Activated naive CD4-positive, alpha-beta T cell treated with anti-CD3 and anti-CD28 coated beads, Interleukin-2, amount 50 U/mL, for 16 hours (primary cell): ENCODE measurements around the gene TPP1.

ENCODE experiments used
- DNase-seq: peaks from one replicate; pipeline ENCODE4 v3.0.0-alpha.2; 2020

Gene TPP1

DNA sequence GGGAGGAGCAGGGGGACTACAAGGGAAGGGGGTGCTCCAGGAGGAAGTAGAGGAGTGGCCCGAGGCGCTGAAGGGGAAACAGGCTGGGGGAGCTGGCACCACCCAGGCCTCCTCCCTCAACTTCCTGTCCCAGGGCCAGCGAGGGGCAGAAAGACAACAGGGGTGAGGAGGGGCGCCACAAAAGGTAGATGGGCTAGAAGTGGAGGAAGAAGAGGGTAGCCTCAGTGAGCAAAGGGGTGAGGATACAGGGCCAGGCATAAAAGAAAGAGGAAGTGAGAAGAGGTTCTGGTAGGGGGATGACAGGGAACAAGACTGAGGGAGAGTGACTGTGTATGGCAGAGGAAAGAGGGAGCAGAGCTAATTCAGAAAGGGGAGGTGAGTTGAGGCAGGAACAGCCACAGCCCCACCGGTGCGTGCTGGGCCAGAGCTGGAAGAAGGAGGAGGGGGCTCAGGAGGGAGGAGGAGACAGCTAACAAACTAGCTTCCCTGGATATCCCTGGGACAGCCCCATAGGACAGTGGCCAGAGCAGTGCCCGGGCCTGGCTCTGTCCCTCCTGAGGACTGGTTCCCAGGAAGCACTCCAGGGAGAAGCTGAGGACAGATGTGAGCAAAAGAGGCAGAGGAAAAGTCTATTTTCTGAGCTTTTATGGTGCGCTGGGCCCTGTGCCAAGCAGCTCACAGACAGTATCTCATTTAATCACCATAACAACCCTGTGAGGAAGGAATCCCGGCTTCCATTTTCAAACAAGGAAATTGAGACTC lies 27.9 kb upstream of the TPP1 start:
- DNase-seq = no peak

DNA sequence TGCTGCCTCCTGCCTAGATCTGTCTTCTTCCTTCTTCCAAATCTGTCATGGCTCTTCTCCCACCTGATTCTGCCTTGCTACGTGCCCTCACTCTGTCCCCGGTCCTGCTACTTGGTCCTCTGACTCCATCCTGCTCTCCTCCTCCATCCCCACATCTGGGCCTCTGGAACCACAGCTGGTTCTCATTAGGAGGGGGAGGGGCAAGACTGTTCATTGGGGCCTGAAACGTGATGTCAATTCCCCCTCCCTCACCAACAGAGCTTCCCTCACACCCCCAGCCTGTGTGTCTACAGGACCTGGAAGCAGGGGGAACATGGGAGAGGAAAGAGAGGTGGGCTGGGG lies 27.3 kb upstream of the TPP1 start:
- no peak for DNase-seq

DNA sequence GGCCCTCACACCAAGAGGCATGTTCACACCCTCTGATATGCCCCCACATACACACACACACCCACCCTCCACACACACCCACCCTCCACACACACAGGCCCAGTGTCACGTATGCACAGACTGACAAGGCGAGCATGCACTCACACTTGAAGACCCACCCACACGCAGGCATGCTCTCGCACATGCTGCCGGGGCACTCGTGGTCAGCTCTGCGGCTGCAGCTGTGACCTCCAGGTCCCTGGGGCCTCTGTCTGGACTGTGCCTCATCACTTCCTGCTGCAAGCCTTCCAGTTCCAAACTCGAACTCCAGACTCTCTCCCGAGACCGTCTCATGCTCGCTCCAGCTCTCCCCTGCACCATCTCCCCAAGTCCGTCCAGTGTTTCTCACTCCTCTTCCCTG lies 26.8 kb upstream of the TPP1 start:
- DNase-seq = no peak

DNA sequence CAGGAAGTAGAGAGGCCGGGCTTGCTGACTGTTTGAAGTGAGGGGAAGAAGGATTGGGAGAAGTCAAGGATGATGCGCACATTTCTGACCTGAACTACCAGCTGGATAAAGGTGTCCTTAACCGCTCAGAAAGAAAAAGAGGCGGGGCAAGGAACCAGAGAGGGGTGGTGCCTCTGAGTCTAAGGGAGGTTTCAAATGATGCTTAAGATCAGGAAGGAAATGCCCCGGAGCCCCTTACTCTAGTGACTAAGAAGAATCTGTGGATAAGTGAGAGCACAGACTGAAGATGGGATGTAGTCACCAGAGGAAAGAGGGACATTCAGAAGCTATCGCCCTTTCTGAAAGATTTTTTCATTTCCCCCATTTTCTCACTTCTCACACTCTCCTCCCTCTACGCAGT lies 23.7 kb upstream of the TPP1 start:
- DNase-seq = no peak

DNA sequence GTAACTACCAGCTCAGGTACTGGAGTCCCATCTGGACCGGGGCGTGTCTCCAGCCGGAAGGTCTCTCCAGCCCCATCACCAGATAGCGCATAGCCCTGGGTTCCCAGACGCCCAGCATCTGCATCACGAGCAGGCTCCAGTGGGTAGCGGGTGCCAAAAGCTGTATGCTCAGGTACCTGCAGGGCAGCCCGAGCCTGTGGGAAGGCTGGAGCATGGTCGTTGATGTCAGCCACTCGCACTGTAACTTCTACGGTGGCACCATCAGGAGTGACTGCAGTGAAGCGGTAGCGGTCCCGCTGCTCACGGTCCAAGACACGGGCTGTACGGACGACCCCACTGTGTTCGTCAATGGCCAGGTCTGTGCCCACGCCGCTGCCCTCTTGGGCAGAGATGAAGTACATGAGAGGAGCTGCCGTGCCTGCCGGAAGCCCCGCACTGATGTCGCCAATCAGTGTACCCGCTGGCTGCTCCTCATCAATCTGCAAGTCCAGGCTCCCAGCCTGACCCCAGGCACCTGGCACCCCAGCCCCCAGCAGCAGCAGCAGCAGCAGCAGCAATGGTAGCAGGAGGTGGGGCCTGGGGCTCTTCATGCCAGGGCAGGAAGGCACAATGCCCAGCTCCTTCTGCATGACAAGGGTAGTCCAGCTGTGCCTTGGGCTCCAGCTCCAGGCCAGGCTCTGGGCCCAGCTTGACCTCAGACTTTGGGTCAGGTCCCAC lies 21.9 kb upstream of the TPP1 start:
- no peak for DNase-seq

DNA sequence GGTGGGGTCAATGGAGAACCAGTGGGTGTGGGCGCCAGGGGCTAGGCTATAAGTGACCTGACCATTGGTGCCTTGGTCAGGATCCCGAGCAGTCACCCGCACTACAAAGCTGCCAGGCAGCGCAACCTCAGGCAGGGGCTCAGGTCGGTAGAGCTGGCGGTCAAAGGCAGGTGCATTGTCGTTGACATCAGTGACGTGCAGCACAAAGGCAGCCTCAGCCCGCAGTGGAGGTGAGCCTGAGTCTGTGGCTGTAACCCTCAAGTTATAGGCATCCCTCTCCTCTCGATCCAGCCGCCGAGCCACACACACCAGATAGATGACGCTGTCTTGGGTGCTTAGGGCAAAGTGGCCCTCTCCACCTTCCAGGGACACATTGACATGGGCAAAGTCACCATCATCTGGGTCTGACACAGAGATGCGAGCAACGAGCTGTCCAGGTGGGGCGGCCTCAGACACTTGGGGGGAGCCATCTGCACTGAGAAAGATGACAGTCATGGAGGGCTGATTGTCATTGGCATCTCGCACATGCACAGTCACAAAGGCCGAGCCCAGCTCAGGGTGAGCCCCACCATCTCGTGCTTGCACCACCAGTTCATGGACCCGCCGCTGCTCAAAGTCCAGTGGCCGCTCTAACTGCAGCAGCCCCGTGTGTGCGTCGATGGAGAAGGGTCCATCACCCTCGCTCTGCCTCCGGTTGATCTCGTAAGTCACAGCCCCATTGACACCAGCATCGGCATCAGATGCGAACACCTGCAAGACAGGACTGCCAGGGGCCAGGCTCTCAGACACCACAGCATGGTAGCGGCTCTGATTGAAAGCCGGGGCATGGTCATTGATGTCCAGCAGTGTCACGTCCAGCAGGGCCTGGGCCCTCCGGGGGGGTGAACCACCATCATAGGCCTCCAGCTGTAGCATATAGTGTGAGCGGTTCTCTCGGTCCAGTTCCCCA lies 21.1 kb upstream of the TPP1 start:
- no peak for DNase-seq

DNA sequence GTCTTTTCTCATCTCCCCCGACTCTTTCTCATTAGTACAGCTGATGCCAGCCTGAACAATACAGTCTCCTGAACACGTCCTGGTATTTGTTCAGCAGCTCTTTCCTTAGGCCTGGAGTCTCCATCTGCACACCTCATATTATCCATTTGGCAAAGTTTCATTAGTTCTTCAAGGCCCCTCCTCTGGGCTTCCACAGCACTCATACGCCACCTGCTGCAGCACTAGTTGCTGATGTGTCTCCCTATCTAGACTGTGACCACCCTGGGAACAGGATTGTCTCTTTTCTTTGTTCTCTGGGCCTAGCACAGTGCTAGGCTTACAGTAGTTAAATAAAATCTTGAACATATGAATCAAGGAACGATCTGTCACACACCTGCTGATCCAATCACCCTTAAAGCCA lies 19.2 kb upstream of the TPP1 start:
- DNase-seq = no peak

DNA sequence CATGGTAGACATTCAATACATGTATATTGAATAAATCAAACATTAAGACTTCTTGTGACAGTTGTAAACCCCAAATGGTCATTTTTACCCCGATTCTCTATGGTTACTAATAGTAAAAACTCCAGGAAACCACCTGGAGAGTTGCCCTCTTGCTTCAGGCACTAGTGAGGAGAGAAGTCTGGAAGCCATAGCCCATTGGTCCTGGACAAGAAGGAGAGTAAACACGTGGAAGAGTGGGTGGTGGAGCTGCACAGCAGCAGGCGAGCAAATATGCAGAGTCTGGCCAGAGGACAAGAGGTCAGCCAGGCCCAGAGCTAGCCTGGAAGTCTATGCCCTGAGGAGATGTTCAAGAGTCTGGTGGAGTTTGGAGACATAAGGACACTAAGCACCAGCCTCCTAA lies 18.6 kb upstream of the TPP1 start:
- no peak for DNase-seq

DNA sequence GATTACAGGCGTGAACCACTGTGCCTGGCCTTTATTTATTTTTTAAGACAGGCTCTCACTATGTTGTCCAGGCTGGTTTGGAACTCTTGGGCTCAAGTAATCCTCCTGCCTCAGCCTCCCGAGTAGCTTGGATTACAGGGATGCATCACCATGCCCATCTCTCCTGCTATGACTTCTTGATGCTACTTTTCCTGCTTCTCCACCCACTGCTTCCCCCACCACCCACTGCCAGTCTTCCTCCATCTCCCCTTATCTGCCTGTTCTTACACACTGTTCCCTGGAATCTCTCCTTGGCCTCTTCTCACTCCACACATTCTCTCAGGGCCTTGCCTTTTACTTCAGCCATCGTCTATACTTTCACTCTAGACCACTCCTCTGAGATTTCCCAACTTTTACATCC lies 17.3 kb upstream of the TPP1 start:
- no peak for DNase-seq

DNA sequence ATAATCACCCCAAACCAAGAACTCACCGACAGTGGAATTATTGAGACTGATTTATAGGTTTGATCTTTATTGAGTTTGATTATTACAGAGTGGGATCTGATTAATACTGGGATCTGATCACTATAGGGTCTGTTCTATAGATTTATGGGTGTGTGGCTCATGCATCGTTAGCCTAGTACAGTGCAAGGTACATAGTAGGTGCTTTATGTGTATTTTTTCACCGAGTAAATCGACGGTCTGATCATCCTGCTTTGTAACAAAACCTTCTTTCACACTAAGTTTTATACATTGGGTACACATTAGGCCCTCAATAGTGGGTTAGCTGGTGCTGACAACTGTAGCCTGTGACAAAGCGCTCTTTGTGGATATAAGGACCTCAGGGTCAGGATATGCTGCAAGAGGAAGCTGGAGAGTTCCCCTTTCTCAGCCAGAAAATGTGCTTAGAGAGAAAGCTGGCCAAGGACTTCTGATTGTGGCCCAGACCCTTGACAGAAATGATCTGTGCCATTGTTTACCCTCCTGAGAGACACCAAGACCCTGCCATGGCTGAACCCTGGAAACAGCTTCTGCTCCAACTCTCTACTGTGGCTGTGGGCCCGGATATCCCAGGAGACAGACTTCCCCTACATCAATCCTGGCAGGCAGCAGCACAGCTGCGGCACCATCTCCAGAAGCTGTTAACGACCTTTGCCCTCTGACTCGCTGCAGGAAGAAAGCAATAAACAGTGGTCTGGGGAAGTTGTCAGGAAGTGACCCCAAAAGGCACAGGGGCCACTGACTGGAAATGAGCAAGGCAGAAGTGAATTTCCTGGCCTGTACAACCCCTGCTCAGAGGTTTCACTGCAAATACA lies 16.1 kb upstream of the TPP1 start:
- DNase-seq = no peak

DNA sequence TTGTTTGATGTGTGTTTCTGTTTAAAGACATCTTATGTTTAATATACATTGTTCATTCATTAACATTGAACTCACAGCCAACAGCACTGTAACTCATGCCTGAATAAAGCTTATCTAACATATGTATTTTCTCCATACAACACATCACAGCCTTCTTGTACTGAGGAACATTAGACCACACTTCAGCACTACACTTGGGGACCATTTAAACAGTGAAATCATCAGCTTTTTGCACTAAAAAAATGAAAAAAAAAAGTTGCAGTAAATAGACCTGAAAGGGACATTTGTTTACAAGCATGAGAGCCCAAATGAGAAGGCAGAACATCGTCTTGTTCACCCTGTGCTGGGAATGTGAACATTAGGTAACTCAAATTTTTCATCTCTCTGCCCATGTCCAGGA lies 15.3 kb upstream of the TPP1 start:
- DNase-seq = no peak

DNA sequence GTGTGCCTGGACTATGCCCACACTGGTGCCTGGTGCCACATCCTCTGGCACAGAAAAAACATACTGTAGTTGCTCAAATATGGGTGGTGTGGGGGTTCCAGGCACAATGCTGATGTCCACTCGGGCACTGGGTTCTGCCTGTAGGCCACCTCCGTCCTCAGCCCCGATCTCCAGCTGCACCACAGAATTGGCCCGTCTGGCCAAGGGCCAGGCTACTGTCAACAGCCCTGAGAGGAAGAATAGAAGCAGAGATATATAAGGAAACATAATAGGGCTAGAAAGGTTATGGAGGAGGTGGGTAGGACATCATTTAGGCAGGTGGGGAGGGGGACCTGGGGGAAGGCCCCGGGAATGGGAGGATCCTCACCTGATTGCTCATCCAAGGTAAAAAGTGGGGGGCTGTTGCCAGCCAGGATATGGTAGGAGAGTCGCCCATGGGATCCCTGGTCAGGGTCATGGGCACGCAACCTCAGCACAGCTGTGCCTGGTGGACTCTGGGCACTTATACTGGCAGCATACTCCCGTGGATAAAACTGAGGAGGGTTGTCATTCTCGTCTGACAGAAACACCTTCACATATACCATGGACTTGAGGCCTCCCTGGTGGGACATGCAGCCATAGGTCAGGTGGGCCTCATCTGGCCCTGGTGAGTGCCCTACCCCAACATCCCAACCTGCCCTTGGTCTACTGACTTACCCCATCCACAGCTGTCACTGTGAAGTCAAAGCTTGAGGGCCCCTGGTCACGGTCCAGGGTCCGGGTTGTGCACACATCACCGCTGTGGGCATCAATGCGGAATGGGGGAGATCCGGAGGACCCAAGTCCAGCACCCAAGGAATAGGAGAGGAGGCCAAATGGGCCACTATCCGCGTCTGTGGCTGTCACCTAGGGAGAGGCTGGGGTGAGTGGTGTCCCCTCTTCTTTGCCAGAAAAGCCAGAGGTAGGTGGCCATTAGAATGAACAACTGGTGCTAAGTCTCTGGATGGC lies 14.5 kb upstream of the TPP1 start:
- no peak for DNase-seq

DNA sequence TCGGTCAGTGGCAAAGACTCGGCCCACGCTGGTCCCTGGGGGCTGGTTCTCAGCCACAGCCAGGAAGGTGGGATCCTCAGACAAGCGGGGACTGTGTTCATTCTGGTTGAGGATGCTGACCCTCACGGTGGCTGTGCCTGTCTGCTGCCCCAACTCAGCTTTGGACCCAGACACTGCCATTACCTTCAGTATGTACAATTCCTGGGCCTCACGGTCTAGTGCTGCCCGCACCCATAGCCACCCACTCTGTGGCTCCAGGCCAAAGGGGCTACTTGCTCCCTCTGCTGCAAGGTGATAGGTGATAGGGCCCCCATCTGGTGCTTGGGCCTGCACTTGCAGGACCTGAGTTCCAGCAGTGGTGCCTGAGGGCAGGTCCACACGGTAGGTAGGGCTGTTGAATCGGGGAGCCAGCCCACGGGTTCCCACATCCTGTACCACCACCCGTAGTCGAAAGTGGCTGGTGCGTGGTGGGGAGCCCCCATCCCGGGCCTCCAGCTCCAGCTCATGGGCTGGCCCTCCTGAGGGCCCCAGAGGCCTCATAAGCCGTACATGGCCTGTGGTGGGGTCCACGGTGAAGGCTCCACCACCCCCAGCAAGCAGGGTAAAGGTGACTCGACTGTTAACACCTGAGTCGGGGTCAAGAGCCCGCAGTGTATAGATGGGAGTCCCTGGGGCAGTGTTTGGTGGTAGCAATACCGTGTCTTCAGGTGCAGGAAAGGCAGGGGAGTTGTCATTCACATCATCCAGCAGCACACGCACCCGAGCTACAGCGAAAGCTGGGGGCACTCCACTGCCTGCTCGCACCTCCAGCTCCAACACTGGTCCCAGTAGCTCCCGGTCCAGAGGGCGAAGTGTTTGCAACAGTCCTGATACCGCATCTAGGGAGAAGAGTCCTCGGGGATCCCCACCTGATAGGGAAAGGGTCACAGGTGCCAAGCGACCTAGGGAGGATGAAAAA lies 13.2 kb upstream of the TPP1 start:
- DNase-seq = no peak

DNA sequence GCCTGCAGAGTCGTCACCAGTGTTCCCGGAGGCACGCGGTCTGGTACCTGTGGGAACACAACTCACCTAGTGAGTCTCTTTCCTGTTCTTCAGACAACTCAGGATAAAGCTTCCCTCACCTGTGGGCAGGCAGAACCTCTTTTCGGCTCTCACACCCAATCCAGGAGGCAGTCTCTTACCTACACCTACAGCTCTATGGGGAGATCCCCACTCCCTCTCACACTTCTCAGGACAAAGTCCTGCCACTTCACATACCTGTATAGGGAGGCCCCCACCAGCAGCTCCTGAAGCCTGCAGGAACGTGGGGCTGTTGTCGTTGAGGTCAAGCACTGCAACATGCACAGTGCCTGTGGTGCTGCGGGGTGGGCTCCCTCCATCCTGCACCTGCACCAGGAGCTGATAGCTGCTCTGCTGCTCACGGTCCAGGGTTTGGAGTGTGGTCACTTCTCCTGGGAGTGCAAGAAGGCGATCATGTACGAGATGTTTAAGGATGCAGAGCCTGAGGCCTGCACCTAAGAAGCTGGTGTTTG lies 12.2 kb upstream of the TPP1 start:
- DNase-seq = no peak

DNA sequence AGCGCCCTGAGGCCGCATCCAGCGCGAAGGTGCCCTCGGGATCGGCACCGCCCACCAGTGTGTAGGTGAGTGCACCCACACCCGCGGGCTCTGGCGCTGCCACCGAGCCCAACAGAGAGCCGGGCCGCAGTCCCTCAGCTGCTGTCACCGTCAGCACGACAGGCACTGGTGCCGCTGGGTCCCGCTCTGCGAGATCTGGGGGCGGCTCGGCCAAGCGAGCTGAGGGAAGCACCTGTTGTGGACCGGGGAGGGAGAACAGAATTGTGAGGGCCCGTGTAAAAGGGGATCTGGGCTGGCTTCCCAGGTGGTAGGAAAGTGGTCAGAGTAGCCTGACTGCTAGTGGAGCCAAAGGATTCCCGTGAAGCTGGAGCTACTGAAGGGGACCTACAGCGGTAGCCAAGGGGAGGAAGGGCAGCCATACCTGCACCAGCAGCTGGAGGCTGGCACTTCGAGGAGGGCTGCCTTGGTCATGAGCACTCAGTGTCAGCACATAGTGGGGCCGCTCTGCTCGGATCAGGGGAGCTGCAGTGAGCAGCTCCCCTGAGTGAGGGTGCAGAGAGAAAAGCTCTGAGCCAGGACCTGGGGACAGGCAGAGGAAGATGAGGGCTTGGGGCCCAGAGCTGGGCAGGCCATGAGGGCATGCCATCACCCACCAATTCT lies 11.5 kb upstream of the TPP1 start:
- DNase-seq = no peak

DNA sequence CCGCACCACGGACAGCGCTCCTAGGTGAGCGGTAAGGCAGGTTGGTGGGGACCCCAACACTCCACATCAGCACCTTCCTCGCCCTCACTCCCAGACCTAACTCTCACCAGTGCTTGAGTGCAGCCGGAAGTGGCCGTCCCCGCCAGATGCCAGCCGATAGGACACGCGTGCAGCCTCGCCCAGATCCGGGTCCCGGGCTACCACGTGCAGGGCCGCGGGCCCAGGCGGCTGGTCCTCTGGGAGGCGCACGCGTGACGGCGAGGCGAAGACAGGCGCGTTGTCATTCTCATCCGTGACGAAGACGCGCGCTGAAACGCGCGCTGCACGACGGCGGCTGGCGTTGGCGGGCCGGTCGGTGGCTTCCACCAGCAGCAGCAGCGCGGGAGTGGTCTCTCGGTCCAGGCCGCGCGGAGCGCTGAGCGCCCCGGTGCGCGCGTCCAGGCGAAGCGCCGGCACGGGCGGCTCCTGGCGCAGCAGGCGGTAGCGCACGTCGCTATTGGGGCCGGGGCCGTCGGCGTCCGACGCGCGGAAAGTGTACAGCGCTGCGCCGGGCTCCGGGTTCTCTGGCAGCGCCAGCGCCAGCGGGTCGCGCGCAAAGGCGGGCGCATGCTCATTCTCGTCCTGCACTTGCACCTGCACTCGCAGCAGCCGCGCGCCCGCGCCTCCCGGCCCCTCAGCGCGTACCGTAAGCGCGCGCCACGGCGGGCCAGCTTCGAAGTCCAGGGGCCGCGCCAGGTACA lies 10.8 kb upstream of the TPP1 start:
- DNase-seq = no peak

DNA sequence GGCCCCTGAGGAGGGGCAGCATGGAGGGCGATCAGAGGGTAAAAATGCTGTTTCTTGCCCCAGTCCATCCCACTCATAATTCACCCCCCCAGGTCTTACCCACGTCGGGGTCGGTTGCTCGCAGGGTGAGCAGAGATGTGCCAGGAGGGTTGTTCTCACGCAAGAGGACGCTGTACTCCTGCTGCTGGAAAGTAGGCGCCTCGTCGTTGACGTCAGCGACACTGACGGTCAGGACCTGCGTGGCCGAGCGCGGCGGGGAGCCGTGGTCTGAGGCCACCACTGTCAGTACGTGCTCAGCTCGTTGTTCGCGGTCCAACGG lies 10.3 kb upstream of the TPP1 start:
- DNase-seq = no peak

DNA sequence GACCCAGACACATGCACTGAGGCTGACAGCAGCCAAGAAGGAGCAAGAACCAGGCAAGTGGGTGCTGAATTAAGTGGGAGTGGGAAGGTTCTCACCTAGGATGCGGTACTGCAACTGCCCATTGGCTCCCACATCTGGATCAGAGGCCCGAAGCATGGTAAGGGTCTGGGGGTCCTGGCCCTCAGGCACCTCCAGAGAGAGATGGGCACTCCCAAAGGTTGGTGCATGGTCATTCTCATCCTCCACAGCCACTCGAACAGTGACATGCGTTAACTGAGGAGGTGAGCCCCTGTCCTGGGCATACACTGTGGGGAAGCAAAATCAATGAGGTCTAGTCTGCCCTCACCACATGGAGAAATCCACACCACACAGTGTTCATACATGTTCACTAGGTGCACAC lies 9.3 kb upstream of the TPP1 start:
- DNase-seq = no peak

DNA sequence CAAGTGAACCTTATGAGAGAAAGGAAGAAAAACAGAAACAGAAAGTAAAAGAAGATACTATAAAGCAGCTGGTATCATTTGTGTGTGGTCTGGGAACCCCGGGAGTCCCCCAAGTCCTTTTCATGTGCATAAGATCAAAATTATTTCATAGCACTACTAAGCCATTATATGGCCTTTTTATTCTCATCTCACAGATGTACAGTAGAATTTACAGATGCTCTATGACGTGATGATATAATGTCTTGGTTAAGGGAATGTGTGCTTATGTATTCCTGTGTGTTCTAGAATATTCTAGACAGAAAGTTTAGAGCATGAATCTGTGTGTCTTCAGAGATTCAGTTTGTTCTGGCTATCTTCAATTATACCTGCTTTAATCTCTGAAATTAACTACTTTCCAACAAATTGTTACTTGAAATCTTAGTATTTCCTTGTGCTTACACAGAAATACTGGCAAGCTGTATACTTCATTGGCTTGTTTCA lies 8.6 kb upstream of the TPP1 start:
- peak; percentile 38 for DNase-seq
